GM18499 (cell line): ENCODE results near the gene ARL3.
"Not testable (repeated sequence)": the region's sequence is repeated elsewhere in the genome, so short reads cannot be mapped to it uniquely, and the experiment has no call there.

Source experiments
- ATAC-seq: cut with Tn5 transposase; IDR thresholded peaks from one replicate; pipeline ENCODE4 v1.9.1; 2021; ENCODE audit warnings: moderate number of reproducible peaks; ENCODE audit not compliant: insufficient read depth, unreplicated experiment

The ARL3 gene

DNA sequence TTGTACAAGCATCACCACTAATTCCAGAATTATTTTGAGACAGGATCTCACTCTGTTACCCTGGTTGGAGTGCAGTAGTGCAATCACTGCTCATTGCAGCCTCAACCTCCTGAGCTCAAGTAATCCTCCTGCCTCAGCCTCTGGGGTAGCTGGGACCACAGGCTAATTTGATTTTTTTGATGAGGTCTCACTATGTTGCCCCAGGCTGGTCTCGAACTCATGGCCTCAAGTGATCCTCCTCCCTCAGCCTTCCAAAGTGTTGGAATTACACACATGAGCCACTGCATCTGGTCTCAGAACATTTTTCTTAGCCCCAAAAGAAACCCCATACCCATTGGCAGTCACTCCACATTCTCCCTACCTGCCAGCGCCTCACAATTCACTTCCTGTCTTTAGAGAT lies 26.0 kb upstream of the ARL3 start:
- ATAC-seq, result no peak

DNA sequence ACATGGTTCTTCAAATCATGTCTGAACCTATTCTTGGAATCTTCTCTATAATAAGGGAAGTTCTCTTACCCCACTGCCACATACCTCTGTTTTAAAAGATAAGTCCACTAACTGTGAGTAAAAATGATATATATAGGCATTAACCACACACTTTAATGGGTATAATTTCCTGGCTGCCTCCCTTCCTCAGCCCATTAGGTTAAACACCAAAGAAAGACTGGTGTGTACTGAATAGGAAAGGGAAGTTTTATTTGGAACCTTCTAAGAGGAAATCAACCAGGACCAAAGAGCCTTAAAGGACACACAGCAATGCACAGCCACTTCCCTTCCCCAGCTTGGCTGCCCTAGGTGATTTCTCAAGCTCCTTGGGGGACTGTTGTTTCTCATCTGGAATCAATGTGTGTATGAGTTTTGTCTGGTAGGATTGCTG lies 24.5 kb upstream of the ARL3 start:
- no peak for ATAC-seq

GRCh38 chr10:102735065-102735562 lies 20.9 kb upstream of the ARL3 start:
- no peak for ATAC-seq

- ATAC-seq, result no peak
Measured at GRCh38 chr10:102732661-102733060, 18.5 kb upstream of the ARL3 start.

GRCh38 chr10:102731222-102731800 lies 17.1 kb upstream of the ARL3 start:
- no peak for ATAC-seq

DNA sequence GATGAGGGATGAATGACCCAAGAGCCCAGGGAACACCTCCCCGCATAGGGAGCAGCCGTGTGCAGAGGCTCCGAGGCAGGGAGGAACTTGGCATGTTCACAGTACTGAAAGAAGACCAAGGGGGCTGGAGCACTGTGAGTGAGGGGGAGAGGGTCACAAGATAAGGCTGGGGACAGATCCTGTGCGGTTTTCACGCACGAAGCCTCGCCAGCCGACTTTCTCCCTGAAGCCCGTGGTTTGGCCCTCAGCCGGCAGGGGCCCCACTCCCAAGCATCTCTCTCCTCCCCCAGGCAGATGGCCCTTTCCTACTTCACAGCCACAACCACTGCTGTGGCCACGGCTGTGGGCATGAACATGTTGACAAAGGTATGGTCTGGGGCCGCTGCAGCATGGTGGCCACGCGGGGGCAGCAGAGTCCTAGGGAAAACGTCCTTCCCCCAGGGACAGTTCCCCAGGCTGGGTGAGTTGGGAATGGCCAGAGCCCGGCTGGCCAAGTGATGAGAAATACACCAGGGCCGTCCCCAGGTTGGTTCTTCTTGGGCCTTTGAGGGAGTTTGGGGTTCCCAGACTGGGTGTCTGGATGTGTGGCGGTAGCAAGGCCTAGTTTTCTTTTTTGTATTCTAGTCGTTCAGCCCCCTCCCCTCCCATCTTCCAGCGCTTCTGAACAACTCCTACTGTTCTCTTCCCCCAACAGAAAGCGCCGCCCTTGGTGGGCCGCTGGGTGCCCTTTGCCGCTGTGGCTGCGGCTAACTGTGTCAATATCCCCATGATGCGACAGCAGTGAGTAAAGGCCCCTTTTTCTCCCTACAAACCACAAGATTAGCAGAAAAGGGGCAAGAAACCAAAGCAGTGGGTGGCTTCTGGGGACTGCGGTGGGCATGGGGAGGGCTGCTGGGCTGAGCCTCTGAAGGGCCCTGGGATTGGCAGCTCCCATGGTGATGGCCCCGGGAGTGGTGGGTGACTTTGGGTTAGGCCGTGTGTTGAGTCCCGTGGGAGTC lies 15.1 kb upstream of the ARL3 start:
- no peak for ATAC-seq

DNA sequence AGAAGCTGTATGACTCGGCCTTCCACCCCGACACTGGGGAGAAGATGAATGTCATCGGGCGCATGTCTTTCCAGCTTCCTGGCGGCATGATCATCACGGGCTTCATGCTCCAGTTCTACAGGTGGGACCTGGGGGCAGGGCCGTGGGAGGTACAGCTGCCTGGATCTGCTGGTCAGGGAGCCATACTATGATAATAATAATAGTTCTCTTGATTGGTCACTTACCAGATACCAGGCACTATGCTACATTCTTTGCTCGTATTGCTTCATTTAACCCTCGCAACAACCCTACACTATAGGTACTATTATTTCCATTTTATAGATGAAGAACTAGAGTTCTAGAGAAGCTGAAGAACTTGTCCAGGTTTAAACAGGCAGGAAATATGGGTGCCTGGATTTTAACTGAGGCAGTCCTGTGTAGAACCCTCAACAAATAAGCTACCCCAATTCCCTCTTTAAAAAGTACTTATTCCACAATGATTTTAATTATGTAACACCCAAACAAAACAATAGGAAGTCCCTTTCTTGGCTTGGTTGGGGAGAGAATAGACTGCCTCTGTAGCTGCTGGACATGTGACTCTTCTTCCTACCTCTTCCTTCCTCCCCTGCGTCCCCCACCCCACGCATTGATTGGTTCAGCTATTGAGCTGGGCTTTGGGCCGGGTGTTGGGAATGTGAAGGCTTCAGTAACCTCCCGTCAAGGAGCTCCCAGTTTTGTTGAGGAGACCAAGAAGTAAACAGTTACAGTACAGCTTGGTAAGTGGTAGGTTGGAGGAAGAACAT lies 13.0 kb upstream of the ARL3 start:
- no peak for ATAC-seq

- no peak for ATAC-seq
Measured at GRCh38 chr10:102726274-102726673, 12.1 kb upstream of the ARL3 start.

DNA sequence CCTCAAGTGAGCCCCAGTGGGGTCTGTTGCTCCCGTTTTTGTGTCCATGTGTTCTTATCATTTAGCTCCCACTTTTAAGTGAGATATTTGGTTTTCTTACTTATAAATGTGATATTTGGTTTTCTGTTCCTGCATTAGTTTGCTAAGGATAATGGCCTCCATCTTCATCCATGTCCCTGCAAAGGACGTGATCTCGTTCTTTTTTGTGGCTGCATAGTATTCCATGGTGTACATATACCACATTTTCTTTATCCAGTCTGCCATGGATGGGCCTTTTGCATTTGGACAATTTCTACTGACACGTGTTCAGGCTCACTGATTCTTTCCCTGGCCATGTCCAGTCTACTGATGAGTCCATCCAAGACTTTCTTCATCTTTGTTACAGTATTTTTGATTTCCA lies 9.8 kb upstream of the ARL3 start:
- ATAC-seq, result no peak

- no peak for ATAC-seq
Measured at GRCh38 chr10:102721954-102722353, 7.8 kb upstream of the ARL3 start.

- ATAC-seq, result no peak
Measured at GRCh38 chr10:102720775-102721301, 6.6 kb upstream of the ARL3 start.

DNA sequence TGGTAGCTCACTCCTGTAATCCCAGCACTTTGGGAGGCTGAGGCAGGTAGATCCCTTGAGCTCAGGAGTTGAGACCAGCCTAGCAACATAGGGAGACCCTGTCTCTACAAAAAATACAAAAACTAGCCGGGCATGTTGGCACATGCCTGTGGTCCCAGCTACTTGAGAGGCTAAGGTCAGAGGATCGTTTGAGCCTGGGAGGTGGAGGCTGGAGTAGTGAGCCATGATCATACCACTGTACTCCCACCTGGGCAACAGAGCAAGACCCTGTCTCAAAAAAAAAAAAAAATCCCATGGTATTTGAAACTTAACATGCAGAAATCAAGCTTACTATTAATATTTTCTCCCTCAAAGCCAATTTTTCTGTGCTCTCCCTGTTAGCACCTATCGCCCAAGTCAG lies 6.1 kb upstream of the ARL3 start:
- ATAC-seq, result no peak

DNA sequence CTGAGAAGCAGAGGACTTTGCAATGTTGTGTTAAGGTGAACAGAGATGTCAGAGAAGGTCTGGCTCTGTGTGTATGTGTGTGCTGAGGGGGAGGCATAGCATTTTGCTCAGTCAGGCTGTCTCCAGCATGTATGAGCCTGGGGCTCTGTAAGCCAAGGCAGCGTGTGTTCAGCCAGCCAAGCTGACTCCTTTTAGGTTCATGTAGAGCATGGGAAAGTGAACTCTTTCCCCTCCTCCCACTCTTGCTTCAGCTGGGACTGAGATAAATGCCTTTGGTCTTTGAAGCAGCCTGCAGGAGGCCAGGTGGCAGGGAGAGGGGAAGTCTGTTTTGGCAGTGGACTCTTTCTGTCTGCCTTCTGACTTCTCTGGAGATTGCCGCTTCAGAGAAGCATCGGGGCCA lies 4.0 kb upstream of the ARL3 start:
- no peak for ATAC-seq

- ATAC-seq, result not testable (repeated sequence)
Measured at GRCh38 chr10:102716900-102717565, 2.8 kb upstream of the ARL3 start.

GRCh38 chr10:102715880-102716279 lies 1.7 kb upstream of the ARL3 start:
- ATAC-seq, result no peak

GRCh38 chr10:102714621-102715455 lies 641 bp upstream of the ARL3 start, which contains the start of gene SFXN2:
SFXN2 (plus strand) TSS chr10:102714636; CDS start chr10:102726637, 12,001 bp downstream.
- peak; percentile 6 for ATAC-seq

- peak; percentile 28 for ATAC-seq
Measured at GRCh38 chr10:102713539-102713813, 721 bp downstream of the ARL3 start.

- ATAC-seq, result no peak
Measured at GRCh38 chr10:102712843-102713538, 1.2 kb downstream of the ARL3 start.

DNA sequence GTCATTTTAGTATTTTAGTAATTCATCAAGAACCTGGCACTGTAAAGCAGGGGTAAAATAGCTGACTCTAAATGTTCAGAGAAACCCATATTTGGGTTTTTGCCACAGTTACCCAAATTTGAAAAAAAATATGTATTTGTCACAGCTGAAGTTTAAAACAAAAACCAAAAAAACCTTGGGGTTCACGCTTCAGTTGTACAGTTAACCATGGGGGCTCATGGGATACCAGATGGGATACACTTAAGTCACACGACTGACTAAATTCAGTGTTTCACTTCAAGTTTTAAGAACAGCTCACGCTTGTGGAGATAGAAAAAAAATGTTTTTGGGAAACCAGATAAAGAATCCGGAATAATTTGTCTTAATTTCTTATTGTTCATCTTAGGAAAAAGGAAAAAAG lies 2.1 kb downstream of the ARL3 start:
- no peak for ATAC-seq
